ENCODE measurements around the gene OLFML1.

DNA sequence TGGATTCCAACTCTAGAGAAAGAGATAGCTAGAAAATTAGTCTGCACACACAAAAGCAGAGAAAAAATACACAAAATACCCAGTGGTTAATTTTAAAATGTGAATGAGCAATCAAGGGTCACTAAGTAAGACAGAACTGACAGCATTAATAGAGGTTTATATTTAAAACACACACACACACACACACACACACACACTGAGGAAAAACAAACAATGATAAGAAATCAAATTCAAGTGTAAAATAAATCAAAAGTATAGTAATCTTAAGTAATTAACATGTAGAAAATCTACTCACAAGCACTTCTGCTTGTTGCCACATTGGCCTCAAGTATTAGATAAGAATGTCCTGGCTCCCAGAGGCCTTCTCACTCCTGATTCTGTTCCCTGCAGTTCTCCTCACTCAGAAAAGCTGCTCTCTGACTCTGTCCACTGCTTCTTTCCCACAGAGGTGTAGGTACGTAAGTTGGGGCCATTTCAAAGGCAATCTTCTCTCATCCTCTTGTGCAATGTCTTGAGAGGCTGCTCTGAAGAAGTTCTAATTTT lies 33.3 kb upstream of the OLFML1 start:
- TF ChIP-seq, protein P1, sequence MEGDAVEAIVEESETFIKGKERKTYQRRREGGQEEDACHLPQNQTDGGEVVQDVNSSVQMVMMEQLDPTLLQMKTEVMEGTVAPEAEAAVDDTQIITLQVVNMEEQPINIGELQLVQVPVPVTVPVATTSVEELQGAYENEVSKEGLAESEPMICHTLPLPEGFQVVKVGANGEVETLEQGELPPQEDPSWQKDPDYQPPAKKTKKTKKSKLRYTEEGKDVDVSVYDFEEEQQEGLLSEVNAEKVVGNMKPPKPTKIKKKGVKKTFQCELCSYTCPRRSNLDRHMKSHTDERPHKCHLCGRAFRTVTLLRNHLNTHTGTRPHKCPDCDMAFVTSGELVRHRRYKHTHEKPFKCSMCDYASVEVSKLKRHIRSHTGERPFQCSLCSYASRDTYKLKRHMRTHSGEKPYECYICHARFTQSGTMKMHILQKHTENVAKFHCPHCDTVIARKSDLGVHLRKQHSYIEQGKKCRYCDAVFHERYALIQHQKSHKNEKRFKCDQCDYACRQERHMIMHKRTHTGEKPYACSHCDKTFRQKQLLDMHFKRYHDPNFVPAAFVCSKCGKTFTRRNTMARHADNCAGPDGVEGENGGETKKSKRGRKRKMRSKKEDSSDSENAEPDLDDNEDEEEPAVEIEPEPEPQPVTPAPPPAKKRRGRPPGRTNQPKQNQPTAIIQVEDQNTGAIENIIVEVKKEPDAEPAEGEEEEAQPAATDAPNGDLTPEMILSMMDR (IDR thresholded peaks at IDR 0.05): no peak
- TF ChIP-seq EP300 (IDR thresholded peaks at IDR 0.05) (no peak), POLR2A (IDR thresholded peaks at IDR 0.05) (no peak)

Measured in tibial nerve (tissue), 4 donors.